H7 (cell line): Measurements from ENCODE around the gene SYNM. TPM values are rescaled to one million over a fixed set of nuclear protein-coding genes. Genes with fewer than 3 reads are reported as not detected.
"Not testable (repeated sequence)": the region's sequence is repeated elsewhere in the genome, so short reads cannot be mapped to it uniquely, and the experiment has no call there.

Source experiments
- DNase-seq: peaks from one replicate; pipeline ENCODE4 v3.0.0; 2012
- H3K27me3 ChIP-seq: 2 replicates; pipeline ENCODE4 v1.6.0; 2011; ENCODE audit warnings: mild to moderate bottlenecking, low read length; ENCODE audit not compliant: control insufficient read depth, insufficient read depth
- H3K36me3 ChIP-seq: replicated peaks from 2 replicates; pipeline ENCODE4 v1.5.1; 2011; ENCODE audit warnings: low read length; ENCODE audit not compliant: control insufficient read depth, insufficient read depth
- H3K4me3 ChIP-seq: 2 replicates; pipeline ENCODE4 v1.5.1; 2011; ENCODE audit warnings: low read depth, mild to moderate bottlenecking, control low read depth, low read length, moderate library complexity; ENCODE audit not compliant: insufficient read depth
- total RNA-seq: library from RNA; depleted of rRNA; stranded (reverse); fragments of >200 nt; shearing (Covaris generic); gene quantifications from 2 replicates; pipeline ENCODE4 v1.2.3, GENCODE V29; 2014

SYNM gene
- total RNA-seq, 1 experiment from 2014 or later = 2.8 TPM

- peaks cover 26% of the 10 kb centered on the region for H3K27me3 ChIP-seq
- no peaks in the 10 kb centered on the region; the same call in 1 of the 2 replicates for H3K36me3 ChIP-seq
- no peak overlapping the region for H3K4me3 ChIP-seq
- no peak for DNase-seq
These were observed 4.7 kb downstream of the SYNM start for GRCh38 chr15:99109555-99110021.

DNA sequence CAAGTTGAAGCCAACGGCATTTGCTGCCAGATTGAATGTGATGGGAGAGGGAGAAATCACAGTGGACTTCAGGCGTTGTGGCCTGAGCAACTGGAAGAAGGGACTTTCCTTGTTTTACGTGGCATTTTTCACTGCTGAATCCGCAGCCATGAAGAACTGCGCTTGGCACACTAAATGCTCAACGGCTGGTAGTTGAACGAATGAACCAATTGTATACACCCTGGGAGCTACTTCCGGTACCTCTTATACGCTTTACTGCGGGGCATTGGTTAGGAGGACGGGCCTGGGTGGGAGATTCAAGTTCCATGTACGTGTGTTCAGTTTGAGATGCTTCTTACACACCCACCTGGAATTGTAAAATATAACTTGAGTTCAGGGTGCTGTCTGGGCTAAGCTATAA, 5.2 kb downstream of the SYNM start:
- H3K27me3 ChIP-seq = peaks cover 24% of the 10 kb centered on the region
- no peaks in the 10 kb centered on the region; the same call in 1 of the 2 replicates for H3K36me3 ChIP-seq
- DNase-seq = no peak
- no peak overlapping the region for H3K4me3 ChIP-seq

- Histone ChIP-seq H3K27me3 (peaks cover 18% of the 10 kb centered on the region), H3K4me3 (no peak overlapping the region), H3K36me3 (no peaks in the 10 kb centered on the region; the same call in 1 of the 2 replicates)
- DNase-seq = no peak
These were observed 5.9 kb downstream of the SYNM start for GRCh38 chr15:99110581-99111320.

GRCh38 chr15:99111641-99112040, 6.8 kb downstream of the SYNM start:
- not testable (repeated sequence) for H3K4me3 ChIP-seq, H3K36me3 ChIP-seq, H3K27me3 ChIP-seq, DNase-seq

DNA sequence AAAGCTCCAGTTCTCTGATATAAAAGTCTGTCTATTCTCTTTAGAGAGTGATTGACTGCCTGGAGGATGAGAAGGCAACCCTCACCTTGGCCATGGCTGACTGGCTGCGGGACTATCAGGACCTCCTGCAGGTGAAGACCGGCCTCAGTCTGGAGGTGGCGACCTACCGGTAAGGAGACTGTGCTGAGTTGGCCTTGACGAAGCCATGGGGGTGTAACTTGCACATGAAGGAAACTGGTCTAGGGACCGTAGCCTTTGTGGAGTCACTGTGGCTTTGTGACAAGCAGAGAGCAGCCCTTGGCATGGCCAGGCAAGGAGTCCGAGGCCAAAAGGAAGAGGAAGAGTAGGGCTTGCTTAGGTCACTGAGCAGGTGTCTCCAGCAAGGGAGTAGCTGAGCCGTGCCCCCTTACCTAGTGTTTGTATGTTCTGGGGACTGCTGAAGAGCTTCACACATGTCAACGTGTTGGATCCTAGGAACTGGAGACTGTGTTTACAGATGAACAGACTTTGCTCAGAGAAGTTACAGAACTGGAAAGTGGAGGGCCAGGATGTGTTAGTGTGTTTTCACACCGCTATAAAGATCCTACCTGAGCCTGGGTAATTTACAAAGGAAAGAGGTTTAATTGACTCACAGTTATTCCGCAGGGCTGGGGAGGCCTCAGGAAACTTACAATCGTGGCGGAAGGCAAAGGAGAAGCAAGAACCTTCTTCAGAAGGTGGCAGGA, 8.8 kb downstream of the SYNM start:
- Histone ChIP-seq H3K36me3 (no peaks in the 10 kb centered on the region; the same call in 1 of the 2 replicates), H3K27me3 (no peaks in the 10 kb centered on the region), H3K4me3 (no peak overlapping the region)
- DNase-seq = no peak

DNA sequence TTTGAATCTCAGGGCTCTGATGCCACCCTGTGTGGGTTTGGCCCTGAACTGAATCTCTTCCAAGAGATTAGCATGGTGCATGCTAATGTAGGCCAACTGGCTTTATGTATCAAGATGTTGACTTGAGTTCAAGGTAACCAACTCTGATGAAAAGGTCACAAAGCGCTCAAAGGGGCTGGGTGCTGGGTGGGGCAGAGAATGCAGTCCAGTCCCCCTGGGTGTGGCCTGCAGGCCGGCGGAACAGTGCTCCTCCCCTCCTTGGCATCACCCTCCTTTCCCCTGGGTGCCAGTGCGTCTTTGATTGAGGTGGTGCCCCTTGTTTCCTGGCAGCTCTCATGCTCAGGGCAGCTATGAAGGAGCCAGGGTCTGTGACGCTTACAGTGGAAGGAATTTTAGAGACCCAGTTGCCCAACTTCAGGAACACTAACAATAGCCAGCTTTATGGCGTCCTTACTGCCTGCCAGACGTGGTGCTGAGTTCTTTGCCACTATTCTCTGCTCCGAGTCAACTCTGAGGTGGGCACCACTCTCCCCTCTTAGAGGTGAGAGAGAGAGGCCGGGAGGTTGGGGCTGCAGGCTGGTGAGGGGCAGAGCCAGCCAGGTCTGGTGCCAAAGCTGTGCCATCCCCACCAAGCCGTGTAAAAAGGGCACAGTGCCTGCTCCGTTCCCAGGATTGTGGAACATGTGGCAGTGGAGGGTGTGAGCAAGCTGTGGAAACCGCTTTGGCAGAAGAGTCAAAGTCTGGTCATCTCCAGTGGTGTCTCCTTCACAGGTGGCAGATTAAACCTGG, 9.8 kb downstream of the SYNM start:
- no peaks in the 10 kb centered on the region for H3K27me3 ChIP-seq
- no peak for DNase-seq
- no peak overlapping the region for H3K4me3 ChIP-seq
- H3K36me3 ChIP-seq = no peaks in the 10 kb centered on the region; the same call in 1 of the 2 replicates

DNA sequence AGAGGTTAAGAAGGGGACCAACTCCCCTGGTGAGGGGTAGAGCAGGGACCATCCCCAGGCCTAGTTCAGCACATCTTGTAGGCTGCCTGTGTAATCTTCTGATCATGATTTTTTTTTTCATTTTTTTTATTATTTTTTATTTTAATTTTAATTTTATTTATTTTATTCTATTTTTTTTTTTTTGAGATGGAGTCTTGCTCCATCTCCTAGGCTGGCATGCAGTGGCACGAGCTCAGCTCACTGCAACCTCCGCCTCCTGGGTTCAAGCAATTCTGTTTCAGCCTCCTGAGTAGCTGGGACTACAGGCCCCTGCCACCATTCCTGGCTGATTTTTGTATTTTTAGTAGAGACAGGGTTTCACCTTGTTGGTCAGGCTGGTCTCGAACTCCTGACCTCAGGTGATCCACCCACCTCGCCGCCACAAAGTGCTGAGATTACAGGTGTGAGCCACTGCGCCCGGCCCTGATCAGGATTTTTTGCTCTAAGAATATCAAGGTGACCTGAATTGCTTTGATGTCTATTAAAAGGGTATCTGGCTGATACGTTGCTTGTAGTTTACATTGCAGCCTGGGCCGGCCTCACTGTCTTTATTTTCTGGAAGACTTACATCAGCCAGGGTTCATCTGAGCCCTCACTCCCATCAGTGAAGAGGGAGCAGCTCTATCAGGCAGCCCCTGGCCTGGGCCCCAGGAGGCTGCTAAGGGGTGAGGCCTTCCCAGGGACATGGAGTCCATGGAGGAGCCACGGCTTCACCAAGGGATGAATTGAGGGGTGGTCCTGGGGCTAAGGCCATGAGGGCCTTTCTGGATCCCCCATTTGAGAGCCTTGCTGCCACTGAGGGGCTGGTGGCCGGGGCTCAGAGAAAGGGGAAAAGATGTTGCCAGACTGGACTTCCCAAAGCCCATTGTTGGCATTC, 10.7 kb downstream of the SYNM start:
- Histone ChIP-seq H3K36me3 (no peaks in the 10 kb centered on the region; the same call in 1 of the 2 replicates), H3K27me3 (no peaks in the 10 kb centered on the region), H3K4me3 (no peak overlapping the region)
- DNase-seq = no peak

- Histone ChIP-seq H3K4me3 (no peak overlapping the region), H3K36me3 (no peaks in the 10 kb centered on the region; the same call in none of the 2 replicates), H3K27me3 (no peaks in the 10 kb centered on the region)
- no peak for DNase-seq
These were observed 12.2 kb downstream of the SYNM start for GRCh38 chr15:99117111-99117510.

GRCh38 chr15:99117563-99118257, 12.8 kb downstream of the SYNM start:
- Histone ChIP-seq H3K27me3 (no peaks in the 10 kb centered on the region), H3K4me3 (no peak overlapping the region), H3K36me3 (no peaks in the 10 kb centered on the region; the same call in none of the 2 replicates)
- no peak for DNase-seq

DNA sequence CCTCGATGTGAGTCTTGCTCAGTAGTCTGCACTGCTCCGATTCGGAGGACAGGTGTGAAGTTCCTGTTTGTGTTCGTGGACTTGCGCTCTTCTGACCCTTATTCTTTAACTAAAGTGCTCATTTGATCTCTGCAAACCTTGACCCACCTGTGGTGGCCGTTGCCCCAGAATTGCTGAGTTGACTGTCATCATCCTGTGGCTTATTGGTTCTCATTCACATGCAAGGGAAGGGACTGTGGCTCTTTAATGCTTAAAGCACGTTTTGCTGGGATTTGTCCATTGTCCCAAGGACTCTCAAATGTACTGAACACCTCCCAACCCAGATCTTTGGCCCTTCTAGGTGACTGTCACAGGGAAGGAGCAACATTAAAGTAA, 13.4 kb downstream of the SYNM start:
- H3K27me3 ChIP-seq = no peaks in the 10 kb centered on the region
- no peak overlapping the region for H3K4me3 ChIP-seq
- no peak for DNase-seq

GRCh38 chr15:99118801-99119546, 14.1 kb downstream of the SYNM start:
- Histone ChIP-seq H3K36me3 (no peaks in the 10 kb centered on the region; the same call in 1 of the 2 replicates), H3K4me3 (no peak overlapping the region), H3K27me3 (no peaks in the 10 kb centered on the region)
- DNase-seq = no peak

More for the DNA sequence above, 13.4 kb downstream of the SYNM start:
- no peaks in the 10 kb centered on the region; the same call in none of the 2 replicates for H3K36me3 ChIP-seq

- H3K4me3 ChIP-seq = no peak overlapping the region
- no peaks in the 10 kb centered on the region; the same call in 1 of the 2 replicates for H3K36me3 ChIP-seq
- H3K27me3 ChIP-seq = no peaks in the 10 kb centered on the region
- DNase-seq = no peak
These were observed 15.3 kb downstream of the SYNM start for GRCh38 chr15:99120050-99120777.
